Activated CD8-positive, alpha-beta T cell treated with anti-CD3 and anti-CD28 coated beads for 36 hours (primary cell): Measurements from ENCODE around the gene TBL1XR1. TPM values are rescaled to one million over a fixed set of nuclear protein-coding genes. Genes with fewer than 3 reads are reported as not detected.
A peak's percentile ranks its signal among the peaks of the same experiment; 100 is the strongest.

ENCODE experiments used
- ATAC-seq: fragments of 200-7000 bp; cut with Tn5 transposase; one replicate; pipeline ENCODE4 v1.10.0; 2021; ENCODE audit warnings: mild to moderate bottlenecking, moderate library complexity
- CTCF ChIA-PET: fragments of 350-600 bp; sonication (Branson Sonifier 250); formaldehyde crosslinking; loops from one replicate; lab custom pipeline; 2021; ENCODE audit warnings: antibody characterized with exemption; lab: Charles Lee
- POLR2A ChIA-PET: fragments of 350-600 bp; sonication (Branson Sonifier 250); formaldehyde crosslinking; loops from one replicate; lab custom pipeline; 2021; ENCODE audit warnings: antibody characterized with exemption; lab: Charles Lee
- DNase-seq: peaks from one replicate; pipeline ENCODE4 v3.0.0-alpha.2; 2020
- H3K27ac Mint-ChIP-seq: one replicate; pipeline ENCODE4 v1.8.0; 2021; ENCODE audit warnings: mild to moderate bottlenecking, mixed read lengths
- H3K27me3 Mint-ChIP-seq: one replicate; pipeline ENCODE4 v1.8.0; 2021; ENCODE audit warnings: mixed read lengths
- H3K36me3 Mint-ChIP-seq: one replicate; pipeline ENCODE4 v1.8.0; 2021; ENCODE audit warnings: low read depth, mixed read lengths
- H3K4me1 Mint-ChIP-seq: one replicate; pipeline ENCODE4 v1.8.0; 2021; ENCODE audit warnings: low read depth, mixed read lengths
- H3K4me3 Mint-ChIP-seq: one replicate; pipeline ENCODE4 v1.8.0; 2021; ENCODE audit warnings: mild to moderate bottlenecking, moderate library complexity, mixed read lengths
- H3K9me3 Mint-ChIP-seq: one replicate; pipeline ENCODE4 v1.8.0; 2021; ENCODE audit warnings: mixed read lengths
- intact Hi-C: fragments of 100-400 bp; cut with micrococcal nuclease; formaldehyde crosslinking; loops from one replicate; pipeline ENCODE4 v1.10.0; 2022
- total RNA-seq, 2 experiments: library from RNA; stranded (reverse); gene quantifications; one replicate each; pipeline ENCODE4 v1.2.3, GENCODE V29; 2021
- TF ChIP-seq, protein P1 (sequence below): fragments of 200-600 bp; IDR thresholded peaks from one replicate; pipeline ENCODE4 v1.8.0; 2022; ENCODE audit warnings: antibody characterized with exemption, mild to moderate bottlenecking

Gene TBL1XR1
- total RNA-seq, 2 experiments from 2014 or later = 153 to 158 TPM

DNA sequence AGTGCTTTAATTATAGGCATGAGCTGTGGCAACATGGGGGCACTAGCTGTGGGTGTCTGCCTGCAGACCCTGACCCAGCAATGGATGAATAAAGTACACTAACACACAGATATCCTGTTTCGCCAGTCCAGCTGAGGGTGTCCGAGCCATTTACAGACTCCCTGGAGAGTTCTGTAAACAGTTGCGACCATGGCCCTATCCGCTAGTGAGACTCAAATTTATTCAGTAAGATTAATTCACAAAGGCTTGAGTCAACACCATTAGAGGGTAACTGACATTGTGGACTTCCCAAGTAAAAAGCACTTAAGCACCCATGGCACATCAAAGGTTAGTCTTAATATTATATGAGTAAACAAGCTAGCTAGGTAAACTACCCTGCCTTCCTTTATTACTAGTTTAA lies 161.6 kb downstream of the TBL1XR1 start:
- peaks cover 54% of the 10 kb centered on the region for H3K36me3 Mint-ChIP-seq
- DNase-seq (no peak), ATAC-seq (no peak)
- intact Hi-C loops = no loop called here
- H3K27me3 Mint-ChIP-seq = no peaks in the 10 kb centered on the region
- no peaks in the 10 kb centered on the region for H3K9me3 Mint-ChIP-seq
- H3K4me3 Mint-ChIP-seq = no peak overlapping the region
- no peak overlapping the region for H3K27ac Mint-ChIP-seq
- peaks cover 24% of the 10 kb centered on the region for H3K4me1 Mint-ChIP-seq
- TF ChIP-seq, protein P1, sequence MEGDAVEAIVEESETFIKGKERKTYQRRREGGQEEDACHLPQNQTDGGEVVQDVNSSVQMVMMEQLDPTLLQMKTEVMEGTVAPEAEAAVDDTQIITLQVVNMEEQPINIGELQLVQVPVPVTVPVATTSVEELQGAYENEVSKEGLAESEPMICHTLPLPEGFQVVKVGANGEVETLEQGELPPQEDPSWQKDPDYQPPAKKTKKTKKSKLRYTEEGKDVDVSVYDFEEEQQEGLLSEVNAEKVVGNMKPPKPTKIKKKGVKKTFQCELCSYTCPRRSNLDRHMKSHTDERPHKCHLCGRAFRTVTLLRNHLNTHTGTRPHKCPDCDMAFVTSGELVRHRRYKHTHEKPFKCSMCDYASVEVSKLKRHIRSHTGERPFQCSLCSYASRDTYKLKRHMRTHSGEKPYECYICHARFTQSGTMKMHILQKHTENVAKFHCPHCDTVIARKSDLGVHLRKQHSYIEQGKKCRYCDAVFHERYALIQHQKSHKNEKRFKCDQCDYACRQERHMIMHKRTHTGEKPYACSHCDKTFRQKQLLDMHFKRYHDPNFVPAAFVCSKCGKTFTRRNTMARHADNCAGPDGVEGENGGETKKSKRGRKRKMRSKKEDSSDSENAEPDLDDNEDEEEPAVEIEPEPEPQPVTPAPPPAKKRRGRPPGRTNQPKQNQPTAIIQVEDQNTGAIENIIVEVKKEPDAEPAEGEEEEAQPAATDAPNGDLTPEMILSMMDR = no peak
- ChIA-PET CTCF (no interaction called here), POLR2A (no interaction called here)

GRCh38 chr3:177034832-177035475 lies 162.3 kb downstream of the TBL1XR1 start:
- DNase-seq = no peak
- TF ChIP-seq, protein P1 = no peak
- H3K4me1 Mint-ChIP-seq = peaks cover 19% of the 10 kb centered on the region
- no peaks in the 10 kb centered on the region for H3K27me3 Mint-ChIP-seq
- peaks cover 55% of the 10 kb centered on the region for H3K36me3 Mint-ChIP-seq
- H3K27ac Mint-ChIP-seq = no peak overlapping the region
- H3K9me3 Mint-ChIP-seq = no peaks in the 10 kb centered on the region
- CTCF ChIA-PET = interaction anchor here (0.6 kb wide), 1 partner anchor 161 kb away, joined by 3 read pairs; no protein-coding TSS in a partner anchor
- intact Hi-C loops = no loop called here
- no peak overlapping the region for H3K4me3 Mint-ChIP-seq
- no peak for ATAC-seq
- POLR2A ChIA-PET = interaction anchor here (0.7 kb wide), 2 partner anchors 473 to 674 kb away, joined by 3 to 4 read pairs; no protein-coding TSS in a partner anchor

GRCh38 chr3:177026505-177027277 lies 170.6 kb downstream of the TBL1XR1 start:
- Mint-ChIP-seq H3K4me3 (no peak overlapping the region), H3K36me3 (peaks cover 40% of the 10 kb centered on the region), H3K4me1 (no peaks in the 10 kb centered on the region), H3K9me3 (no peaks in the 10 kb centered on the region), H3K27ac (peak overlapping the region; percentile 21), H3K27me3 (no peaks in the 10 kb centered on the region)
- ATAC-seq (no peak), DNase-seq (no peak)
- intact Hi-C loops = no loop called here
- CTCF ChIA-PET = interaction anchor here (0.6 kb wide), 1 partner anchor 95 kb away, joined by 3 read pairs; no protein-coding TSS in a partner anchor
- TF ChIP-seq, protein P1 = no peak
- POLR2A ChIA-PET = interaction anchor here (1.3 kb wide), 1 partner anchor 490 kb away, joined by 4 read pairs; no protein-coding TSS in a partner anchor

- H3K27me3 Mint-ChIP-seq = no peaks in the 10 kb centered on the region
- TF ChIP-seq, protein P1 = no peak
- H3K36me3 Mint-ChIP-seq = peaks cover 19% of the 10 kb centered on the region
- ATAC-seq = no peak
- POLR2A ChIA-PET = no interaction called here
- DNase-seq = no peak
- CTCF ChIA-PET = interaction anchor here (0.9 kb wide), 1 partner anchor 38 kb away, joined by 3 read pairs; no protein-coding TSS in a partner anchor
- intact Hi-C loops = no loop called here
- no peak overlapping the region for H3K4me3 Mint-ChIP-seq
- no peak overlapping the region for H3K27ac Mint-ChIP-seq
- H3K4me1 Mint-ChIP-seq = no peaks in the 10 kb centered on the region
- H3K9me3 Mint-ChIP-seq = peaks cover 3% of the 10 kb centered on the region
Measured at GRCh38 chr3:177015881-177016280, 181.4 kb downstream of the TBL1XR1 start.
